ENCODE measurements around the gene RPRML.

Gene RPRML

DNA sequence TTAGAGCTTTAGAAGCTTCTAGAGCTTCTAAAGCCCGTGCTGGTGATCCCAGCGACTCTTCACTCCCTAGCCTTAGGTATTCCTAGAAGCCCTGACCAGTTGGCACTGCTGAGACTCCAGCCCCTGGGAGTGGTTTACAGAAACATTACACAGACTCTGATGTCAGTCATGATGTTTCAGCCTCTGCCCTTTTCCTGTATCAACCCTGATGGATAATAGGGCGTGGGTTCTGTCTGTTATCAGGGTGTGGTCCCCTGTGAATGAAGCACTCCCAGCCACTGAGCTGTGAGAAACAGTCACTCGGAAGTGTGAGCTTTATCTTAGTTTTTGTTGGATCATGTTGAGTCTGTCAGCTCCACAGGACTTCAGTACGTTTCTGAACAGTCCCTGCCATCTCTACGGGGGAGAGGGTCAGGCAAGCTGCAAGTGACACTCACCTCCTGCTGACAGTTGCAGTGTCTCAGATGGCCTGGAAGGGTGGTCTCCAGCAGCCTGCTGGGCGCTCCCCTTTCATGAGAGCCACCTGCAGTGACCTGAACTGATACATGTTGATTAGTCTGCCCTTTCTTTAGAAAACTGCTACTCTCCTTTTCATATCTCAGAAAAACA lies 43.3 kb downstream of the RPRML start:
- no peak overlapping the region for H3K4me3 ChIP-seq (ENCODE audit: low read depth, low read length)
- TF ChIP-seq, protein P1, sequence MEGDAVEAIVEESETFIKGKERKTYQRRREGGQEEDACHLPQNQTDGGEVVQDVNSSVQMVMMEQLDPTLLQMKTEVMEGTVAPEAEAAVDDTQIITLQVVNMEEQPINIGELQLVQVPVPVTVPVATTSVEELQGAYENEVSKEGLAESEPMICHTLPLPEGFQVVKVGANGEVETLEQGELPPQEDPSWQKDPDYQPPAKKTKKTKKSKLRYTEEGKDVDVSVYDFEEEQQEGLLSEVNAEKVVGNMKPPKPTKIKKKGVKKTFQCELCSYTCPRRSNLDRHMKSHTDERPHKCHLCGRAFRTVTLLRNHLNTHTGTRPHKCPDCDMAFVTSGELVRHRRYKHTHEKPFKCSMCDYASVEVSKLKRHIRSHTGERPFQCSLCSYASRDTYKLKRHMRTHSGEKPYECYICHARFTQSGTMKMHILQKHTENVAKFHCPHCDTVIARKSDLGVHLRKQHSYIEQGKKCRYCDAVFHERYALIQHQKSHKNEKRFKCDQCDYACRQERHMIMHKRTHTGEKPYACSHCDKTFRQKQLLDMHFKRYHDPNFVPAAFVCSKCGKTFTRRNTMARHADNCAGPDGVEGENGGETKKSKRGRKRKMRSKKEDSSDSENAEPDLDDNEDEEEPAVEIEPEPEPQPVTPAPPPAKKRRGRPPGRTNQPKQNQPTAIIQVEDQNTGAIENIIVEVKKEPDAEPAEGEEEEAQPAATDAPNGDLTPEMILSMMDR (IDR thresholded peaks at IDR 0.05; ENCODE audit: insufficient read depth, low read depth, low read length, missing control alignments), result no peak
- DNase-seq (ENCODE audit: low read depth), result no peak

DNA sequence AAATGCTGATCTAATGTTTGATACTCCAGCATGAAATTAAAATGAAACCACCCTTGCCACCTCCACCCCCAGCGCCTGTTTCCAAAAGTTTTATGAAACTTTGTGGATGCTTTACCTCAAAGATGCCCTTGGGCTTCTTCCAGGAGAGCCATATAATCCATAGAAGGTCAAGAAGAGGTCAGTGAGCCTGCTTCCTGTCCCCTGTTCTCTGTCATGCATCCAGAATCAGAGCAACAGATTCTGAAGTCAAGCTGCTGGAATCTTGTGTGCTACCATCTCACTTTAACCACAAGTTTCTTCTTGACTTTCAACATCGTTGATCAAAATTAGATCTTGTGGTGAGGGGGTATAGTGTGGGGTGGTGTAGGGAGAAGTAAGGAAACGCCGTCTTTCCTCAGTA lies 47.5 kb downstream of the RPRML start:
- H3K4me3 ChIP-seq (ENCODE audit: low read depth, low read length), result no peak overlapping the region
- TF ChIP-seq, protein P1 (IDR thresholded peaks at IDR 0.05; ENCODE audit: insufficient read depth, low read depth, low read length, missing control alignments), result no peak
- DNase-seq (ENCODE audit: low read depth), result no peak

DNA sequence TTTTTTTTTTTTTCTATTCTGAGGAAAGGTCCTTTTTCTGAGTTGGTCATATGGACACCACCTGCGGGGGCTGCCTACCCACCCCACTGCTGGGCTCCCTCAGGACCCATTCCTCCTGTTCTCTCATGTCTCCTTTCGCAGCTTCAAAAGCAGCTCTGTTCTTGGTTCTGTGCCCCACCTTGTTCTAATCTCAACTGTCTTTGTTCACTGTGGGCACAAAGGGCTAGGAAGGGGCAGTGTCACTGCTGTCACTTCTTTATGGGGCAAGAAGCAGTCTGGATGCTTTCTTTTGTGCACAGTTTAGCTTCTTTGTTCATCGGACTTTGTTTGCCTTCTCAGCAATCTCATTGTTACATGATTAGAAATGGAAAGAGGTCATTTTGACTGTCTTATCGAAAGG lies 49.0 kb downstream of the RPRML start:
- no peak overlapping the region for H3K4me3 ChIP-seq (ENCODE audit: low read depth, low read length)
- DNase-seq (ENCODE audit: low read depth), result no peak
- TF ChIP-seq, protein P1 (IDR thresholded peaks at IDR 0.05; ENCODE audit: insufficient read depth, low read depth, low read length, missing control alignments), result no peak

DNA sequence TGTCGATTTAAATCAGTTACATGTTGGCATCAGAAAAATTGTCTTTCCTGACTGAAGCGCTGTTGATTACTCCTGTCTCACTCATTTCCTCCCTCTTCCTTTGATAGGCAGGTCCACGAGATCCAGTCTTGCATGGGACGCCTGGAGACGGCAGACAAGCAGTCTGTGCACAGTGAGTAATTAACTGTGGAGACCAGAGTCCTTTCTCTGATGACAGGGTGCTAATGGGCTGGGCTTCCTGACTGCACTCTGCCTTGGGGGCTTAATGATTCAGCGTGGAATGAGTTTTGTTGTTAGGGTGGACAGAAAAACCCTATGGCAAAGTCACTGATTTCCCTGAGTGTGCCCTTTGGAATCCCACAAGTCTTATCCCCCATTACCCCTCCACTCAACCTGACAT lies 49.6 kb downstream of the RPRML start:
- DNase-seq (ENCODE audit: low read depth), result no peak
- H3K4me3 ChIP-seq (ENCODE audit: low read depth, low read length), result no peak overlapping the region
- TF ChIP-seq, protein P1 (IDR thresholded peaks at IDR 0.05; ENCODE audit: insufficient read depth, low read depth, low read length, missing control alignments), result no peak

DNA sequence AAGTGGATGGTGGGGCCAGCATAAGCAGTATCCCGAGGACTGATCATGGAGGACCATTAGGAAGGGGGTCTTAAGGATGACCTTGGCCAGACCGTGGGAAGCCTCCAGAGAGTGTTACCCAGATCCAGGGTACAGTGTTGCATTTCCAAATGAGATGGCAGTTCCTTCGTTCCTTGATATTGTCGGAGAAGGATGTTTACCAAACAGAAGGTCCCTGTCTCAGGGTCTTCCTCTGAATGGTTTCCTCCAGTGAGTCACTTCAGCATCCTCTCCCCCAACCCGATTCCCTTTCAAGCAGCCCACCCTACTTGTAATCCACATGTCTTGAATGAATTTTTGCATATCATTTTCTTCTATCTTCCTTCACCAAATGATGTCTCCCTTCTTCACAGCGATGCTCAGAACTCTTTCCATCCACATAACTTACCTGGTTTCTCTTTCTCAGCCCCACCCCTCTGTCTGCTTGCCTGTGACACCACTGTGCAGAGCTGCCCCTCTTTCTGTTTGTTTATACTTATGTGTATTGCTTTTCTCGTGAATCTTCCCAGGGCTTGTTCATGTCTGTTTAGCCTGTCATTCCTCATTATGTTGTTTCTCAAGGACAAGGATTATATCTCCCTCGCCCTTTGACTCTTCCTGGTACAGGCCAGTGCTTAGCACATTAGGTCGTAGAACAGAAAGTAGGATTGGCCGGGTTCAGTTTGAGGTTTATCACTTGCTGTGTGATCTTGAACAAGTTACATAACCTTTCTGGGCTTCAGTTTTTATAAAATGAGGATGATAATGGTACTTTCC lies 50.4 kb downstream of the RPRML start:
- no peak overlapping the region for H3K4me3 ChIP-seq (ENCODE audit: low read depth, low read length)
- TF ChIP-seq, protein P1 (IDR thresholded peaks at IDR 0.05; ENCODE audit: insufficient read depth, low read depth, low read length, missing control alignments), result no peak
- DNase-seq (ENCODE audit: low read depth), result no peak

Measured in GM12865 (cell line).